ENCODE results near the gene KCTD18. TPM values are rescaled to one million over a fixed set of nuclear protein-coding genes. Genes with fewer than 3 reads are reported as not detected.

Gene KCTD18
- total RNA-seq, 1 experiment from 2014 or later: 14.7 TPM

- Histone ChIP-seq H3K4me3 (ENCODE audit: low read depth in 2 of 2, low read length in 2 of 2) (no peak overlapping the region), H3K36me3 (ENCODE audit: control insufficient read depth, insufficient read depth, low read length) (peaks cover 8% of the 10 kb centered on the region; the same call in 1 of the 2 replicates), H3K9me3 (ENCODE audit: control insufficient read depth, insufficient read depth, low read depth, low read length) (no peaks in the 10 kb centered on the region), H3K27ac (ENCODE audit: low read length) (no peak overlapping the region), H3K27me3 (ENCODE audit: control insufficient read depth, insufficient read depth, low read length) (no peaks in the 10 kb centered on the region), H3K4me1 (ENCODE audit: control insufficient read depth, insufficient read depth, low read length) (peaks cover 10% of the 10 kb centered on the region)
- intact Hi-C loops (cut with micrococcal nuclease; ENCODE audit: unreplicated experiment) (no loop called here), in situ Hi-C loops (cut with HindIII; ENCODE audit: low pct_unique_long_range_greater_than_20kb, low sequenced_read_pairs) (no loop called here)
- no TSS peak for BruUV-seq (replicated peaks)
- ChIA-PET POLR2A (interaction anchor here (0.6 kb wide), 1 partner anchor 46 kb away, joined by 3 read pairs; no protein-coding TSS in a partner anchor), CTCF (no interaction called here)
- no peak for DNase-seq (ENCODE audit: low read depth, low spot score)
- TF ChIP-seq TCF7L2 (IDR thresholded peaks at IDR 0.05; ENCODE audit: low read depth, low read length) (no peak), SIN3A (IDR thresholded peaks at IDR 0.05; ENCODE audit: borderline replicate concordance, insufficient read depth, low read depth, low read length) (no peak), POLR2AphosphoS5 (IDR thresholded peaks at IDR 0.05; ENCODE audit: low read depth, low read length) (no peak), REST (IDR thresholded peaks at IDR 0.05; ENCODE audit: insufficient read depth in 1 of 2, low read depth in 2 of 2, low read length in 1 of 2) (no peak), CTCF (IDR thresholded peaks at IDR 0.05) (no peak)
- no peak for ATAC-seq
These were observed 13.3 kb upstream of the KCTD18 start for GRCh38 chr2:200523158-200523557.

- DNase-seq (ENCODE audit: low read depth, low spot score): no peak
- POLR2A ChIA-PET: no interaction called here
- no peak for ATAC-seq
- Histone ChIP-seq H3K9me3 (ENCODE audit: control insufficient read depth, insufficient read depth, low read depth, low read length) (peaks cover 9% of the 10 kb centered on the region; the same call in 1 of the 2 replicates), H3K27me3 (ENCODE audit: control insufficient read depth, insufficient read depth, low read length) (no peaks in the 10 kb centered on the region), H3K4me3 (ENCODE audit: low read depth in 2 of 2, low read length in 2 of 2) (no peak overlapping the region), H3K36me3 (ENCODE audit: control insufficient read depth, insufficient read depth, low read length) (no peaks in the 10 kb centered on the region), H3K4me1 (ENCODE audit: control insufficient read depth, insufficient read depth, low read length) (peaks cover 5% of the 10 kb centered on the region; the same call in 1 of the 2 replicates), H3K27ac (ENCODE audit: low read length) (no peak overlapping the region)
- no TSS peak for BruUV-seq (replicated peaks)
- intact Hi-C loops (cut with micrococcal nuclease; ENCODE audit: unreplicated experiment): no loop called here
- TF ChIP-seq SIN3A (IDR thresholded peaks at IDR 0.05; ENCODE audit: borderline replicate concordance, insufficient read depth, low read depth, low read length): no peak
- no peak for TF ChIP-seq REST (IDR thresholded peaks at IDR 0.05; ENCODE audit: insufficient read depth in 1 of 2, low read depth in 2 of 2, low read length in 1 of 2)
- TF ChIP-seq CTCF (IDR thresholded peaks at IDR 0.05): no peak
- TF ChIP-seq POLR2AphosphoS5 (IDR thresholded peaks at IDR 0.05; ENCODE audit: low read depth, low read length): no peak
- no peak for TF ChIP-seq TCF7L2 (IDR thresholded peaks at IDR 0.05; ENCODE audit: low read depth, low read length)
- in situ Hi-C loops (cut with HindIII; ENCODE audit: low pct_unique_long_range_greater_than_20kb, low sequenced_read_pairs): no loop called here
- CTCF ChIA-PET: no interaction called here
These were observed 5.3 kb upstream of the KCTD18 start for GRCh38 chr2:200515155-200515554.

All from Panc1 (cell line).